ENCODE data around the gene SRSF12. TPM values are rescaled to one million over a fixed set of nuclear protein-coding genes. Genes with fewer than 3 reads are reported as not detected.
A peak's percentile ranks its signal among the peaks of the same experiment; 100 is the strongest.

SRSF12 gene
- not detected in 2 replicates for total RNA-seq (2014; rRNA removed; shearing (Covaris generic); ENCODE audit: low replicate concordance)

DNA sequence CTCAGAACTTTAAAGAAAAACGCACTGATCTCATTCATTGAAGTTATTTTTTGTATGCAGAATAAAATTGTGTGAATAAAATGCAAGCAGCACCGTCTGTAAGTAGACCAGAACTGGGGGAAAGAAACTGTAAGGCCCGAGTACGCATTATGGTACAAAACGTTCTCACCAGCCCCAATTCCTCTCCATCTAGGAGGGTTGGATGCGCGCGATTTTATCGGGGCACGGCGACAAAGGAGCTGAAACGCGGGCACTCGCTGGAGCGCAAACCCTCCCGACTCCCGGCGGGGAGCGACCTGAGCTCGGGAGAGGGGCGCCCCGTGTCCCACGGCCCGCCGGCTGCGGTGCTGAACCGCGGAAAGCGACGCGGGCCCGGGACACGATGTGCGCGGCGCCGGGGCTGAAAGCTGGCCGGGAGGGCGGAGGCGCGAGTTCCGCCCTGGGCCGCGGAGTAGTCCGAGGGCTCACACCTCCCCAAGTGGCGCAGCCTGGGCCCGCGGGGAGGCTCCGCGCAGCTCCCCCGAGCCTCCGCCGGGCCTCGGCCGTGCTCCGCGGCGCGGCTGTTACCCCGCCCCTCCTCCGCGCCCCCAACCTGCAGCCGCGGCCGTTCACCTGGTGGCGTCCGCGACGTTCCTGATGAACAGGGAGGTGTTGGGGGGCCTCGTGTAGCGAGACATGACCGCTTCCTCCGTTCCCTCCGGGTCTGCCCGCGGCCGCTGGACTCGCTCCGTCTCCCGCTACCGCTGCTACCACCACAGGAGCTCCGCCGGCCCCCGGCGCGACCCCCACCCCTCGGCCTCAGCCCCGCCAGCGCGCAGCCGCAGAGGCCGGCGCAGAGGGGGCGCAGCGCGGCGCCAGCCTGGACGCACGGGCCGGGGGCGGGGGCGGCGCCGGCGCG, at the start of gene SRSF12:
Gene SRSF12, minus strand, starts transcription at position 861 of the 898 bp plus-strand sequence. Its CDS starts 184 bp downstream, at position 677.
- Histone ChIP-seq H3K9me2 (replicated peaks; ENCODE audit: insufficient read depth, low read length) (no peaks in the 10 kb centered on the region), H3K27me3 (ENCODE audit: low read length) (no peaks in the 10 kb centered on the region), H3K9me3 (ENCODE audit: low read length) (no peaks in the 10 kb centered on the region), H3K27ac (ENCODE audit: low read length) (no peak within 1 kb of the TSS), H3K4me2 (ENCODE audit: low read depth, low read length, poor library complexity, severe bottlenecking) (no peak within 1 kb of the TSS), H2AFZ (ENCODE audit: low read length) (no peak within 1 kb of the TSS), H3K4me3 (ENCODE audit: low read length) (no peak within 1 kb of the TSS), H4K20me1 (ENCODE audit: insufficient read depth, low read depth, low read length) (no peaks in the 10 kb centered on the region), H3K9ac (ENCODE audit: low read length) (no peak within 1 kb of the TSS), H3K4me1 (ENCODE audit: low read length) (no peaks in the 10 kb centered on the region), H3K36me3 (ENCODE audit: insufficient read depth, low read length) (no peaks in the 10 kb centered on the region), H3K79me2 (ENCODE audit: low read length) (no peaks in the 10 kb centered on the region)
- no peak for DNase-seq

DNA sequence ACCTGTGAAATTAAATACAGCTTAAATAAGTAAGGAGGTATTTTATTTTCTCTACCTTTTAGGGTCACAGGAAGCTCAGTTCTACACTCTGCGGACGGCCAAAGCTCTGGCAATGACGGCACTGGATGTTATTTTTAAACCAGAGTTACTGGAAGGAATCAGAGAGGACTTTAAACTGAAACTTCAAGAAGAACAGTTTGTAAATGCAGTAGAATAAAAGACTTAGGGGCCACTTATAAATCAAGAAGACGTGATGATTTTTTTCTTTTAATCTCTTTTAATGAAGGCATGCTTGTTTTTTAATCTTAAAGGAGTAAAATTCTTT, 44.1 kb upstream of the SRSF12 start:
- 0 out of 2 replicates have a peak, but pooled peaks cover 3% of the 10 kb centered on the region for H4K20me1 ChIP-seq (ENCODE audit: insufficient read depth, low read depth, low read length)
- no peak overlapping the region for H2AFZ ChIP-seq (ENCODE audit: low read length)
- H3K9ac ChIP-seq (ENCODE audit: low read length), result no peak overlapping the region
- H3K4me2 ChIP-seq (ENCODE audit: low read depth, low read length, poor library complexity, severe bottlenecking), result no peak overlapping the region
- H3K4me1 ChIP-seq (ENCODE audit: low read length), result no peaks in the 10 kb centered on the region
- H3K9me2 ChIP-seq (replicated peaks; ENCODE audit: insufficient read depth, low read length), result no peaks in the 10 kb centered on the region
- no peaks in the 10 kb centered on the region for H3K27me3 ChIP-seq (ENCODE audit: low read length)
- peaks cover 56% of the 10 kb centered on the region for H3K36me3 ChIP-seq (ENCODE audit: insufficient read depth, low read length)
- no peak overlapping the region for H3K4me3 ChIP-seq (ENCODE audit: low read length)
- no peak for DNase-seq
- no peaks in the 10 kb centered on the region; the same call in 1 of the 2 replicates for H3K79me2 ChIP-seq (ENCODE audit: low read length)
- no peaks in the 10 kb centered on the region for H3K9me3 ChIP-seq (ENCODE audit: low read length)
- H3K27ac ChIP-seq (ENCODE audit: low read length), result no peak overlapping the region

DNA sequence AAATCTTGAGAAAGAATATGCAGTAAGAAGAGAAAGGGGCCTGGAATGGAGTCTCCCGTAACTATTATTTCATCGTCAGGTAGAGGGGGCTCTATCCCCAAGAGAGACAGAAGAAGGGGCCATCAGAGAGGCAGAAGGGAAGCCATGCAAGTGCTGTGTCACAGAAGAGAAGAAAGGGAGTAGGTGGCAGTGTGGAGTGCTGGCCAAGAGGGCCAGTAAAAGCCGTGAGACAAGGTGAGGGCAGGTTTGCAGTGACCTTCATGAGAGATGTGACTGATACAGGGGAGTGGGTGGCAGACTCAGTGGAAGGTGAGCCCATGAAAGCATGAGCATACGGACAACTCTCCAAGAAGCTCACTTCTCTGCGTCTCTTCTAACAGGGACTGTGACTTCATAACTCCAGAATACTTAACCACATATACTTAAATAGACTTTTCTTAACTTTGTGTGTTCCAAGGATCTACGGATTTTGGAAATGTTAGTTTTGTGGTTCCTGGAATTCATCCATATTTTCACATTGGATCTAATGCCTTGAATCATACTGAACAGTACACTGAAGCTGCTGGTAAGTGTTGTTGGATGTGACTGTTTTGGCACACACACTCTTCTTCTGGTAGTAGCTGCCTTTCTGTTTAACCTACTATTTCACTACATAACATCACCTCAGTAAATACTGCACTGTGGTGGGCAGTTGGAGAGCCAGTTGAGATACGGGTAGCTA, 43.6 kb upstream of the SRSF12 start:
- H3K4me3 ChIP-seq (ENCODE audit: low read length), result no peak overlapping the region
- peaks cover 58% of the 10 kb centered on the region for H3K36me3 ChIP-seq (ENCODE audit: insufficient read depth, low read length)
- no peak overlapping the region for H3K9ac ChIP-seq (ENCODE audit: low read length)
- no peaks in the 10 kb centered on the region for H3K27me3 ChIP-seq (ENCODE audit: low read length)
- no peaks in the 10 kb centered on the region for H3K9me2 ChIP-seq (replicated peaks; ENCODE audit: insufficient read depth, low read length)
- no peaks in the 10 kb centered on the region for H3K9me3 ChIP-seq (ENCODE audit: low read length)
- no peak overlapping the region for H3K4me2 ChIP-seq (ENCODE audit: low read depth, low read length, poor library complexity, severe bottlenecking)
- 0 out of 2 replicates have a peak, but pooled peaks cover 3% of the 10 kb centered on the region for H4K20me1 ChIP-seq (ENCODE audit: insufficient read depth, low read depth, low read length)
- DNase-seq, result no peak
- H3K79me2 ChIP-seq (ENCODE audit: low read length), result peaks cover 2% of the 10 kb centered on the region; the same call in 1 of the 2 replicates
- H2AFZ ChIP-seq (ENCODE audit: low read length), result no peak overlapping the region
- no peak overlapping the region for H3K27ac ChIP-seq (ENCODE audit: low read length)
- H3K4me1 ChIP-seq (ENCODE audit: low read length), result no peaks in the 10 kb centered on the region

DNA sequence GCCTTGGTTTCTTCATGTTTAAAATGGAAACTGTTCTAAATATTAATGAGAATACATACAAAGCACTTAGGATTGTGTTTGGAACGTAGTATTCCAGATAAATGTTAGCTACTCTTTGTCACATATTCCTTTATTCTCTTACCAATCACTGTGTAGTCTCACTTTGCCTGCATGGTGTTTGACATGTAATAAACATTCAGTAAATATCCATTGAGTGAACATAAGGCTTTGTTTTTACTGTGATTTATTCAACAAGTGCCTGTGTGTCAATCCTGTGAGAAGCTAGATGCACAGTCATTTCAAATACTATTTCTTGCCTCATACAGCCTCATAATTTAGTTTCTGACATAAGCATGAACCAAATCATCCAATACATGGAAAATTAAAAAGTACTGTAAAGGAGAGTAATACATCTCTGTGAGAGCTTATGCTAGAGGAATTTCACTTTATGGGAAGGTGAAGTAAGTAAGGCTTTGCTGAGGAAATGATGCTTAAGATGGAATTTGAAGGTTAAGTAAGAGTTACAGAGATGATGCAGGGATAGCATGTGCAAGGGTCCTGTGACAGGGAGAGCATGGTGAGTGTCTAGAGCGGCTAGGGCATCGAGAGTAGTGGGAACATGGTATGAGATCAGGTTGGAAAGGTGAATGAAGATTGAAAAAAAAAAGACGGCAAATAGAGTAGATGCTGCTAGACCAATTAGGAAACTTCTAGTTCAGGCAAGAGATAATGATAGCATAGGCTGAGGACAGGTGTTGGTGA, 42.6 kb upstream of the SRSF12 start:
- Histone ChIP-seq H3K27ac (ENCODE audit: low read length) (no peak overlapping the region), H4K20me1 (ENCODE audit: insufficient read depth, low read depth, low read length) (0 out of 2 replicates have a peak, but pooled peaks cover 3% of the 10 kb centered on the region), H3K9ac (ENCODE audit: low read length) (no peak overlapping the region), H3K9me2 (replicated peaks; ENCODE audit: insufficient read depth, low read length) (no peaks in the 10 kb centered on the region), H2AFZ (ENCODE audit: low read length) (no peak overlapping the region), H3K79me2 (ENCODE audit: low read length) (peaks cover 7% of the 10 kb centered on the region; the same call in 1 of the 2 replicates), H3K4me2 (ENCODE audit: low read depth, low read length, poor library complexity, severe bottlenecking) (no peak overlapping the region), H3K27me3 (ENCODE audit: low read length) (no peaks in the 10 kb centered on the region), H3K4me1 (ENCODE audit: low read length) (no peaks in the 10 kb centered on the region), H3K9me3 (ENCODE audit: low read length) (no peaks in the 10 kb centered on the region), H3K4me3 (ENCODE audit: low read length) (no peak overlapping the region), H3K36me3 (ENCODE audit: insufficient read depth, low read length) (peaks cover 57% of the 10 kb centered on the region)
- DNase-seq, result no peak

DNA sequence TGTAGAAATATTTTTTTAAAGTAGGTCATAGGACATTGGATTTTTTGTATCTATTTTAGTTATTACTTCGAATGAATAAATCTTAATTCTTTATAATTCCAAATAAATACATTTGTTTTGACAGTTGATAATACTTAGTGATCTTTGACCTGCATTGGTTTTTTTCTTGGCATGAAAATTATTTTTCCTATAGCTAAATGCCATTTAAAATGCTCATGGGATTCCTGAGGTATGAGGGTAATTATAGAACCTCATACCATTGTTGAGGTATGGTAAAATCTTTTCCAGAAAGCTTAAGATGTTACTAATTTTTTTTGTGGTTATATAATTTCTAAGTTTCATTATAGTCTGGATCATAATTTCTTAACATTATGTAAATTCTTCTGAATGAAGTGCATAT, 36.3 kb upstream of the SRSF12 start:
- peaks cover 52% of the 10 kb centered on the region; the same call in 1 of the 2 replicates for H3K36me3 ChIP-seq (ENCODE audit: insufficient read depth, low read length)
- no peaks in the 10 kb centered on the region for H3K9me3 ChIP-seq (ENCODE audit: low read length)
- H3K27me3 ChIP-seq (ENCODE audit: low read length), result no peaks in the 10 kb centered on the region

DNA sequence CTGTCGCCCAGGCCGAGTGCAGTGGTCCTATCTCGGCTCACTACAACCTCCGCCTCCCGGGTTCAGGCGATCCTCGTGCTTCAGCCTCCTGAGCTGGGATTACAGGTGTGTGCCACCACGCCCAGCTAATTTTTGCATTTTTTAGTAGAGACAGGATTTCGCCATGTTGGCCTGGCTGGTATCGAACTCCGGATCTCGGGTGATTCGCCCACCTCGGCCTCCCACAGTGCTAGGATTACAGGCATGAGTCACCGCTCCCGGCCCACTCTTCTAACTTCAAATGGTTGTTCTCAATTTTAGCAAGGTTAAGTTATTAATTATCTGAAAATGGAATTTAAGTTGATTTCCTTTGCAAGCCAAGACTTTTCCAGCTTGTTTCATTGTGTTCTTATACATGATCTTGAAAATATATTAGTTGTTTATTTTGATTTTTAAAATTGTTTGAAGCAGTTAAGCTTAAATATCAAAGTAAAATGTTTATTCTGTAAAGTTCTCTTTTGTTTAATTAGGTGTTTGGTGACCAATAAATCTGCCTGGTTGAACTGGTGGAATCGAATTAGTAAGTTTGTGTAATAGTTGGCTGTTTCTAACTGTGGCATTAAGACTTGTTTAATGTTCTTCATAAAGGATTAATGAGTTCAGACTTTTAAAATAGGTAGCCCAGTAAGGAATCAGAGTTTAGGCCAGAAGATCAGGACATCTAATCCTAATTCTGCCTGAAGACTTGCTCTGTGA, 30.3 kb upstream of the SRSF12 start:
- Histone ChIP-seq H3K9me2 (replicated peaks; ENCODE audit: insufficient read depth, low read length) (no peaks in the 10 kb centered on the region), H3K27ac (ENCODE audit: low read length) (no peak overlapping the region), H3K4me1 (ENCODE audit: low read length) (peaks cover 26% of the 10 kb centered on the region), H3K79me2 (ENCODE audit: low read length) (peaks cover 68% of the 10 kb centered on the region), H2AFZ (ENCODE audit: low read length) (no peak overlapping the region), H3K36me3 (ENCODE audit: insufficient read depth, low read length) (peaks cover 29% of the 10 kb centered on the region; the same call in 1 of the 2 replicates), H3K27me3 (ENCODE audit: low read length) (no peaks in the 10 kb centered on the region), H3K4me3 (ENCODE audit: low read length) (peak overlapping the region; percentile 25; the same call in 1 of the 2 replicates), H4K20me1 (ENCODE audit: insufficient read depth, low read depth, low read length) (no peaks in the 10 kb centered on the region), H3K9ac (ENCODE audit: low read length) (no peak overlapping the region), H3K9me3 (ENCODE audit: low read length) (no peaks in the 10 kb centered on the region), H3K4me2 (ENCODE audit: low read depth, low read length, poor library complexity, severe bottlenecking) (peak overlapping the region; percentile 87)
- no peak for DNase-seq

More for the DNA sequence above, 36.3 kb upstream of the SRSF12 start:
- Histone ChIP-seq H3K4me2 (ENCODE audit: low read depth, low read length, poor library complexity, severe bottlenecking) (no peak overlapping the region), H3K27ac (ENCODE audit: low read length) (no peak overlapping the region), H3K9ac (ENCODE audit: low read length) (no peak overlapping the region), H3K4me1 (ENCODE audit: low read length) (no peaks in the 10 kb centered on the region; the same call in 1 of the 2 replicates), H3K9me2 (replicated peaks; ENCODE audit: insufficient read depth, low read length) (no peaks in the 10 kb centered on the region), H4K20me1 (ENCODE audit: insufficient read depth, low read depth, low read length) (no peaks in the 10 kb centered on the region), H2AFZ (ENCODE audit: low read length) (no peak overlapping the region), H3K79me2 (ENCODE audit: low read length) (peaks cover 59% of the 10 kb centered on the region), H3K4me3 (ENCODE audit: low read length) (no peak overlapping the region)
- DNase-seq, result no peak

Measured in Karpas-422 (cell line).